Neural cell (in vitro differentiated cells): ENCODE results near the gene SSBP4. TPM values are rescaled to one million over a fixed set of nuclear protein-coding genes. Genes with fewer than 3 reads are reported as not detected.

ENCODE experiments used
- H2AFZ ChIP-seq: fragments of 200-600, 300-800 bp; sonication (generic), shearing (Covaris generic); 2 replicates; pipeline ENCODE4 v1.6.0; 2014; ENCODE audit warnings: low read depth, mild to moderate bottlenecking, antibody characterized with exemption, low read length, moderate library complexity
- H3F3A ChIP-seq: fragments of 200-600 bp; shearing (Covaris generic); 2 replicates; pipeline ENCODE4 v1.6.1; 2016; ENCODE audit warnings: mild to moderate bottlenecking, moderate library complexity, mixed read lengths, antibody characterized with exemption, low read length; ENCODE audit not compliant: insufficient read depth, poor library complexity, severe bottlenecking
- H3K27ac ChIP-seq: fragments of 200-600, 300-800 bp; sonication (generic), shearing (Covaris generic); 2 replicates; pipeline ENCODE4 v1.5.1; 2014; ENCODE audit warnings: mild to moderate bottlenecking, low read length, moderate library complexity
- H3K27me3 ChIP-seq: fragments of 300-800, 200-600 bp; sonication (generic), shearing (Covaris generic); 2 replicates; pipeline ENCODE4 v1.6.0; 2014; ENCODE audit warnings: mild to moderate bottlenecking, low read depth, low read length, moderate library complexity; ENCODE audit not compliant: insufficient read depth
- H3K36me3 ChIP-seq: fragments of 300-800, 200-600 bp; sonication (generic), shearing (Covaris generic); 2 replicates; pipeline ENCODE4 v1.5.1; 2014; ENCODE audit warnings: mild to moderate bottlenecking, antibody characterized with exemption, low read length, moderate library complexity; ENCODE audit not compliant: insufficient read depth
- H3K4me2 ChIP-seq: fragments of 300-800, 200-600 bp; sonication (generic), shearing (Covaris generic); 2 replicates; pipeline ENCODE4 v1.6.0; 2014; ENCODE audit warnings: mild to moderate bottlenecking, low read length
- H3K4me3 ChIP-seq: fragments of 300-800, 200-600 bp; sonication (generic), shearing (Covaris generic); 2 replicates; pipeline ENCODE4 v1.5.1; 2014; ENCODE audit warnings: mild to moderate bottlenecking, low read length, moderate library complexity
- H3K79me2 ChIP-seq: fragments of 200-600 bp; shearing (Covaris generic); replicated peaks from 2 replicates; pipeline ENCODE4 v1.6.0; 2014; ENCODE audit warnings: mild to moderate bottlenecking, low read length, moderate library complexity; ENCODE audit not compliant: insufficient read depth
- H3K9ac ChIP-seq: fragments of 300-800, 200-600 bp; sonication (generic), shearing (Covaris generic); 2 replicates; pipeline ENCODE4 v1.6.1; 2016; ENCODE audit warnings: mild to moderate bottlenecking, low read length, mixed read lengths
- H3K9me2 ChIP-seq: fragments of 200-600 bp; shearing (Covaris generic); 2 replicates; pipeline ENCODE4 v1.6.1; 2016; ENCODE audit warnings: mild to moderate bottlenecking, low read length, mixed read lengths; ENCODE audit not compliant: insufficient read depth
- H3K9me3 ChIP-seq: fragments of 200-600, 300-800 bp; sonication (generic), shearing (Covaris generic); 2 replicates; pipeline ENCODE4 v1.6.1; 2016; ENCODE audit warnings: mild to moderate bottlenecking, mixed run types, low read length, moderate library complexity, mixed read lengths
- H4K20me1 ChIP-seq: fragments of 200-600 bp; shearing (Covaris generic); 2 replicates; pipeline ENCODE4 v1.6.1; 2016; ENCODE audit warnings: mild to moderate bottlenecking, mixed run types; ENCODE audit not compliant: insufficient read depth
- CTCF ChIP-seq: fragments of 450-650 bp; IDR thresholded peaks from 2 replicates; pipeline ENCODE4 v1.5.1; 2014; ENCODE audit warnings: antibody characterized with exemption, mild to moderate bottlenecking, moderate library complexity; ENCODE audit not compliant: poor library complexity, severe bottlenecking
- EP300 ChIP-seq: fragments of 450-650 bp; conservative IDR thresholded peaks from 2 replicates; pipeline ENCODE4 v1.6.1; 2014; ENCODE audit warnings: antibody characterized with exemption, mild to moderate bottlenecking, moderate library complexity; ENCODE audit not compliant: poor library complexity, severe bottlenecking
- EZH2 ChIP-seq: fragments of 200-600, 300-800 bp; shearing (Covaris generic), sonication (generic); IDR thresholded peaks from 2 replicates; pipeline ENCODE4 v1.6.1; 2014; ENCODE audit warnings: antibody characterized with exemption, low read length, borderline replicate concordance, mild to moderate bottlenecking; ENCODE audit not compliant: insufficient read depth, poor library complexity, severe bottlenecking
- MXI1 ChIP-seq: fragments of 450-650 bp; conservative IDR thresholded peaks from 2 replicates; pipeline ENCODE4 v1.6.1; 2014; ENCODE audit warnings: antibody characterized with exemption, mild to moderate bottlenecking; ENCODE audit not compliant: poor library complexity, severe bottlenecking
- POLR2AphosphoS5 ChIP-seq: IDR thresholded peaks from 2 replicates; pipeline ENCODE4 v1.6.1; 2012
- RAD21 ChIP-seq: fragments of 450-650 bp; conservative IDR thresholded peaks from 2 replicates; pipeline ENCODE4 v1.6.1; 2014; ENCODE audit warnings: antibody characterized with exemption, mild to moderate bottlenecking, moderate library complexity
- REST ChIP-seq: IDR thresholded peaks from 2 replicates; pipeline ENCODE4 v1.6.1; 2012; ENCODE audit warnings: borderline replicate concordance
- SMC3 ChIP-seq: fragments of 450-650 bp; conservative IDR thresholded peaks from 2 replicates; pipeline ENCODE4 v1.6.1; 2014; ENCODE audit warnings: antibody characterized with exemption, mild to moderate bottlenecking, moderate library complexity; ENCODE audit not compliant: poor library complexity
- TAF1 ChIP-seq: IDR thresholded peaks from 2 replicates; pipeline ENCODE4 v1.6.1; 2012; ENCODE audit warnings: low read depth
- polyA plus RNA-seq: library from polyadenylated mRNA; depleted of rRNA; stranded (reverse); fragments of >200 nt; gene quantifications from 2 replicates; pipeline ENCODE4 v1.2.3, GENCODE V29; 2014

Gene SSBP4
- polyA plus RNA-seq, 1 donor from 2014 or later, result 166 TPM

GRCh38 chr19:18423258-18424020 is 4.2 kb downstream of the SSBP4 start:
- no peak overlapping the region for H3K4me2 ChIP-seq
- H3K9me3 ChIP-seq, result no peaks in the 10 kb centered on the region
- H2AFZ ChIP-seq, result no peak overlapping the region
- H3K9me2 ChIP-seq, result no peaks in the 10 kb centered on the region
- no peaks in the 10 kb centered on the region for H3K36me3 ChIP-seq
- H4K20me1 ChIP-seq, result no peaks in the 10 kb centered on the region
- peaks cover 30% of the 10 kb centered on the region for H3K79me2 ChIP-seq
- no peaks in the 10 kb centered on the region for H3K27me3 ChIP-seq
- no peaks in the 10 kb centered on the region for H3F3A ChIP-seq
- peak overlapping the region; percentile 15 for H3K4me3 ChIP-seq
- no peak overlapping the region for H3K9ac ChIP-seq
- H3K27ac ChIP-seq, result no peak overlapping the region
- TF ChIP-seq MXI1 (no peak), POLR2AphosphoS5 (no peak), CTCF (no peak), EP300 (no peak), REST (no peak), EZH2 (no peak), SMC3 (no peak)

GRCh38 chr19:18424122-18424889 is 5.1 kb downstream of the SSBP4 start:
- H3K9ac ChIP-seq, result no peak overlapping the region
- no peaks in the 10 kb centered on the region for H3K9me2 ChIP-seq
- H3K4me3 ChIP-seq, result no peak overlapping the region
- H3K27me3 ChIP-seq, result no peaks in the 10 kb centered on the region
- no peaks in the 10 kb centered on the region for H3K36me3 ChIP-seq
- no peaks in the 10 kb centered on the region for H4K20me1 ChIP-seq
- no peak for TF ChIP-seq POLR2AphosphoS5
- TF ChIP-seq REST, result no peak
- no peak for TF ChIP-seq TAF1
- no peak for TF ChIP-seq RAD21
- TF ChIP-seq EZH2, result no peak
- TF ChIP-seq MXI1, result no peak
- no peak for TF ChIP-seq CTCF
- no peak for TF ChIP-seq SMC3
- no peak for TF ChIP-seq EP300
- no peaks in the 10 kb centered on the region for H3F3A ChIP-seq
- H3K79me2 ChIP-seq, result peaks cover 30% of the 10 kb centered on the region
- H3K27ac ChIP-seq, result no peak overlapping the region
- no peak overlapping the region for H2AFZ ChIP-seq
- H3K4me2 ChIP-seq, result no peak overlapping the region
- no peaks in the 10 kb centered on the region for H3K9me3 ChIP-seq
